NCI-H2196 (cell line): ENCODE data around the gene C1orf35.

Source experiments
- DNase-seq: peaks from one replicate; lab custom pipeline; 2025; ENCODE audit not compliant: unreplicated experiment; lab: John Stamatoyannopoulos, UW

Gene C1orf35

DNA sequence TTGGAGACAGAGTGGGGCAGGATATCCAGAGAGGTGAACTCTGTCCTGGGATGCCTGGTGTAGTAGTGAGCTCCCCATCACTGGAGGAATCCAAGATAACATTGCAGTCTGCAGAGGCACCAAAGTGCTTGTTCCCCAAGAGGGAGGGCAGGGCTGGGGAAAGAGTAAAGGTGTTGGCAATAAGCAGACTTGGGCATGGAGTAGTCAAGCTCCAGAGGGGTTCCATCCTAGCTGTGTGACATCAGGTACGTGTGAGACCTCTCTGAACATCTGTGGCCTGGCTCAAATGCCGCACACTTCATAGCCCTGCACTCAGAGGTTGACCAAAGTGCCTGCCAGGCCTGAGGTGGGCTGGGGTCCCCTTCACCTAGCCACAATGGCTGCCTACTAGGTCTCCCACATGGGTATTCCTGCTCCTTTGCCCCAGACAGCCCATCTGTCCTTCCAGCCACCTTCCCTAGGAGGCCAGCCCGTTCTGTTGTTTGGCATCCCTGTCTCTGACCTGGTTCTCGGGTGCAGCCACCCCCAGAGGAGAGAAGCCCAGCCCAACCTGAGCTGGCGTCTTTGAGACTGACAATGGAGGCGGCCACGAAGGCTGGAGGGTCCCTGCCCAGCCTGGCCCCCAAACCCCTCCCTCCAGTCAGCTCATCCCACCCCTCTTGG is 23.4 kb downstream of the C1orf35 start:
- DNase-seq: no peak

DNA sequence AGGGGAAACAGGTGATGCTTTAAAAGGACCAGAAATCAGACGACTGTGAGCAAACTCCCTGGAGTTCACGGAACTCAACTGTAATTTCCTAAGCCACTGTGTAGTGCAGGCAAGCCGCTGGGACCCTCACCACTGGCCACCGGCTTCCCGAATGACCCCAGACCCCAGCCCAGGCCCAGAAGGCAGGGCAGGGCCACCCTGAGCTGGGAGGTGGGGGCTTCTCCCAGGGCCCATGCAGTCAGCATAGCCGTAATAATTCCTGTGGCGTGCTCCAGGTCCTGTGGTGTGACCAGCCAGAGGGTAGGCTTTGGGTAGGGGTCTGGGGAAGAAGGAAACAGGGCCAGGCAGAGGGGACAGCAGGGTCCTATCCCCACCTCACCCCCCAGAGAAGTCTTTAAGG is 24.1 kb downstream of the C1orf35 start:
- DNase-seq: no peak

DNA sequence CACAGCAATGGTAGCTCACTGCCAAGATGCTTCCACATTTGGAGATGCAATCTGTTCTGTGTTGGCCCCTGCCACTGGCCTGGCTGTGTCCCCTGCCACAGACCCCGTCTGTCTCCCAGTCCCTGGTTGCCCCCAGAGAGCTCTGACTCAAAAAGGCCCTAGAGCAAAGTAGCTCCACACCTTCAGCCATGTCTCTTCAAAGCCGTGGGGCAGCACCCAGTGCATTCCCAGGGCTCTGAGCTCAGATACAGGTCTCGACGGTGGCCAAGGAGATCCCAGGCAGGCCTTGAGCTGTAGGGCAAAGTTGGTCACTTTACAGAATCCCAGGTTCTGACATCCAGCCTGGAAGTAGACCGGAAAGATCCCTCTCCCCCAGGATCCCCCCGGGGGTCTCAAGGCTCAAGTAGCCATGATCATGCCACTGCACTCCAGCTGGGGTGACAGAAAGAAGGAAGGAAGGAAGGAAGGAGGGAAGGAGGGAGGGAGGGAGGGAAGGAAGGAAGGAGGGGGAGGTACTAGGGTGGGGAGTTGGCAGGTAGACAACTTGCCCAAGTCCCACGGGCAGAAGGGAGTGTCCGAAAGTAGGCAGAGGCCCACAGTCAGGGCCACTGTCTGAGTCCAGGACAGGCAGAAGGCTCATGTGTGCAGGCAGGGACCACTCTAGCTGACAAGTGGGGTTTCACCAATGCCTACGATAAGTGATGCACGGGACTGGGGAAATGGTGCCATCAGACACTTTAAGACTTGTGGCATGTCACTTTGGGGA is 25.4 kb downstream of the C1orf35 start:
- no peak for DNase-seq

DNA sequence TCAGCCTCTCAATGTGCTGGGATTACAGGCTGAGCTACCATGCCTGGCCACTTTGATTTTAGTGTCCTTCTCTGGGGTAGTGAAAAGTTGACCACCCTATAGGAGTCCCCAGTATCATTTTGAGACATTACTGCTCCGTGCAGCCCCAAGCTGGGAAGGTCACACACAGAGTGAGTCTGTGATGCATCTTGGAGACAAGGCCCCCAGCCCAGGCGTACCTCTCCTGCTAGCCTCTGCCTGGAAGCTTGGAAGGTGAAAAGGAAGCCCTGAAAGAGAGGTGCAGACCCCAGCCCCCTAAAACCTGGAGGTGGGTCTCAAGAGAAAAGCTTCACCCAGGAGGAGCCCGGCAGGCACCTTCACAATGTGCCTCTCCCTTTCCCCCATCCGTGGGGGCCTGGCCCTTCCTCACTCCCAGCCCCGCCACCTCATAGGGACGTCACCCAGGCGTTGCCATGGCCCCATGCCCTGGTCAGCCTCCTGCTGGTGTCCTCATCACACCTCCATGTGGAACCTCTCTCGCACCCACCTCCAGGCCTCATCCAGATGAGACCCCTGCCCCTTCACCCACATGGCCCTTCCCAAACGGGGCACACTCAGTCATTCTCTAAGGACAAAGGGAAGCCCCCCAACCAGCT is 26.2 kb downstream of the C1orf35 start:
- DNase-seq: no peak

DNA sequence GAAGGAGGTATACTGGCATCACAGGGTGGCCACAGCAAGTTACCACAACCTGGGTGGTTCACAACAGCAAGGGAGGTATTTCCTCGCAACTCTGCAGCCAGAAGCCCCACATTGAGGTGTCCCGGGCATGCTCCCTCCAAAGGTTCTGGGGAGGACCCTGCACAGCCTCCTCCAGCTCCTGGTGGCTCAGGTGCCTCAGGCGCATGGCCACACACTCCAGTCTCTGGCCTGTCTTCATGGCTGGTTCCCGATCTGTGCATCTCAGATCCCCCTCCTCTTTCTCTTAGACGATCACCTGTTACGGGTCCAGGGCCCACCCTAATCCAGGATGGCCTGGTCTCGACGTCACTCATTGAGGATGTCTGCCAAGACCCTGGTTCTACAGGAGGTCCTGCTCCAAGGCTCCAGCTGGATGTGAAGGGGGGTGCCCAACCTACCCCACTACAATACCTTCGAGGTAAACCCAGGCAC is 27.3 kb downstream of the C1orf35 start:
- no peak for DNase-seq

DNA sequence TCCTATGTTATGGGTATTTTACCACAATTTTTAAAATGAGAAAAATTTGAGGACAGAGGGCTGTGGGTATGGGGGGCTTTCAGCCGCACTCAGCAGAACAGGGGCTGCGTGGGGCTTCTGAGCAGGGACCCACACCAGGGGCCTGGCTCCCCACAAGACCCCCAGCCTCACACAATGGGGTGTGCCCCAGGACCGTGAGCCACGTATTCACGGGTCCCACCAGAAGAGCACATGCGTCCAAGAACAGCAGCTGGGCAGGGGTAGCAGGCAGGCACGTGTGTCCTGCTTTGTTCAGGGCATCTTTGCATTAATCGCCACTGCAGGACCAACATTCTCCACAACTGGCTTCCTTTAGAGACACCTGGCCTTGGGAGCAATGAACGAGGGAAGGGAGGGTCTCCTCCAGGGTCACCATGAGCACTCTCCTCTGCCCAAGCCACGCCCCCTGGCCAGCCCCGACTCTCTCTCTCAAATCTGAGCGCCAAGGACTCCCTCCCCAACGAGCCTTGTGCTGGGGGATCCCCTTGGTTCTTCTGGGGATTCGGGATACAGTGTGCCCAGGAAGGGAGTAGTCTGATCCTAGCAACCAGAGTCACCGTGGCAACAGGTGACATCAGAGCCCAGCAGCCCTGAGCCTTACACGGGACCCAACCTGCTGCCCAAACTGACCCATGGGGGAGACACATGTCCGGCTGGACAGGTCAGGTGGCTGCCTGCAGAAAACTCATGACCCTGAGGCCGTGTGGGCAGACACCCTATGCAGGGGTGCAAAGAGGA is 28.0 kb downstream of the C1orf35 start:
- DNase-seq: no peak

DNA sequence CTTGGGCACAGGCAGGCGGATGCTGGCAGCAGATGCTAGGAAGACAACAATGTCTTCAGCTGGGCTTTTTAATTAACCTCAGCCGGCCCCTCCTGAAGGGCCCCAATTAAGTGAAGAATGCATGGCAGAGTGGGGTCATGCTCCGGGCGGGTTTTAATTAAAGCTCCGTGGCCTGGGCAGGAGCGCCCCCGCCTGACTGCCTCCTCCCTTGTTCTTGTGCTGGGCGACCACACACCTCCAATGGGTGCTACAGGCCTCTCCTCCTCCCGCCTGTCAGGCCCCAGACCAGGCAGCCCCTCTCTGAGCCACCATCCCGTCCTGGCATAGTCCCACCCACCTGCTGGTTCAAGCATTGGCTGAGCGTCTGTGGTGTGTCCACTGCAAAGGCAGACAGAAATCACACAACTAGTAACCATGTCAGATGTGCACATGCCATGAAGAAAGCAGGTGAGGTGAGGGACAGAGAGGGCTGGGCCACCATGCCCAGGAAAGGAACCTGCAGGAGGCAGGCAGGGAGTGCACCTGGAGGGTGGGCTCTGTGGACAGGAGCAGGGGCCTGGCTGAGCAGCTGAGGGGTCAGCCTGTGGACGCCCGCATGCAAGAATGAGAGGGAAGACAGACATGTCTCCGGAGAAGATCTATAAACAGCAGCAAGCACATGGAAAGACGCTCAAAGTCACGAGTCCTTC is 29.1 kb downstream of the C1orf35 start:
- no peak for DNase-seq

DNA sequence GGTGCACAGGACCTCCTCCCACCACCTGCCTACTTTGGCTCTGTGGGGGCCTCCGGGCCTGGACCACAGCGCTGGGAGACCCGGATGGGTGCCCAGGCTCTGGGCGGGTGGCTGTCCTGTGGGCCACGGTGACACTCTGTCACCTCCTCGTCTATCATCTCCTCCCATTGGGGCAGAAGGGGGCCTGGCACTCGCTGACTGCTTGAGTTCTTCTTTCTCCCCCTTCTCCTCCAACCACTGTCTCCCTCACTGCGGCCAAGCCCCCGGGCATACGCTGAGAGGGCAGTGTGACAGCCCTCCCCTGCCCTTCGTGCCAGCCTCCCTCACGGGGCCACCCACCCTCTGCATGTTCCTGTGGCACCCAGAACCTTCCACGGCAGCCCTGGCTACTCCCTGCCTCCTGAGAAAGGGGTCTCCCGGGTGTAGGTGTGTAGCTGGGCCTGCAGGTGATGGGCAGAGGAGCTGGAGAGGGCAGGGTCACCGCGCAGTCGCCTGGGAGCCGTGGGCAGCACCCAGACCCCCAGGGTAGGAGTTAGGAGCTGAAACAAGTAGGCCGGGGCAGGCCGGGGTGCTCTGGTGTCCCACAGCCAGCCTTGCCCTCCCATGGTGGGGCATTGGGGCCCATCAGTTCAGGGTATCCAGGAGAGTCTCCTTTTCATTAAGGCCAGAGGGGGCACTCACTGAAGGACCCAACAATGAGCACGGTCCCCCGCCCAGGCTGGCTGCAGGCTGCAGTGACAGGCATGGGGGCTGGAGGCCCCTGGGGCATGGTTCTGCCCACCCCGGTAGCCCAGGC is 29.9 kb downstream of the C1orf35 start:
- no peak for DNase-seq

DNA sequence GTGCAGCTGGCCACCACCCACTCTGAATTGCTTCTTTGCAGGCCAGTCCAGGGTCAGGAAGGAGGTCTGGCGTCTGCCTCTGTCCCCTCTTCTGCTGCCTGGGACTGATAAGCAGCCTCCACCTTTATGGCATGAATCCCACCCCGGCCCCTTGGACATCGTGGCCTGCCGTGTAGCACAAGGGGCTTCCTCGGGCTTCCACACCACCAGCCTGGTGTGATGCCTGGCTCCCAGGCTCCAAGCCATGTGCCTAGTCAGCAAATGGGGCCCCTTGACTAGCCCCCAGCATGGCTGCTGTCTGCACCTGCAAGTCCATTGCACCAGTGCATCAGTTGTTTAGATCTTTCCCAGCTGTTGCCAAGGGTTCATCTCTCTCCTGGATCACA is 30.5 kb downstream of the C1orf35 start:
- no peak for DNase-seq

DNA sequence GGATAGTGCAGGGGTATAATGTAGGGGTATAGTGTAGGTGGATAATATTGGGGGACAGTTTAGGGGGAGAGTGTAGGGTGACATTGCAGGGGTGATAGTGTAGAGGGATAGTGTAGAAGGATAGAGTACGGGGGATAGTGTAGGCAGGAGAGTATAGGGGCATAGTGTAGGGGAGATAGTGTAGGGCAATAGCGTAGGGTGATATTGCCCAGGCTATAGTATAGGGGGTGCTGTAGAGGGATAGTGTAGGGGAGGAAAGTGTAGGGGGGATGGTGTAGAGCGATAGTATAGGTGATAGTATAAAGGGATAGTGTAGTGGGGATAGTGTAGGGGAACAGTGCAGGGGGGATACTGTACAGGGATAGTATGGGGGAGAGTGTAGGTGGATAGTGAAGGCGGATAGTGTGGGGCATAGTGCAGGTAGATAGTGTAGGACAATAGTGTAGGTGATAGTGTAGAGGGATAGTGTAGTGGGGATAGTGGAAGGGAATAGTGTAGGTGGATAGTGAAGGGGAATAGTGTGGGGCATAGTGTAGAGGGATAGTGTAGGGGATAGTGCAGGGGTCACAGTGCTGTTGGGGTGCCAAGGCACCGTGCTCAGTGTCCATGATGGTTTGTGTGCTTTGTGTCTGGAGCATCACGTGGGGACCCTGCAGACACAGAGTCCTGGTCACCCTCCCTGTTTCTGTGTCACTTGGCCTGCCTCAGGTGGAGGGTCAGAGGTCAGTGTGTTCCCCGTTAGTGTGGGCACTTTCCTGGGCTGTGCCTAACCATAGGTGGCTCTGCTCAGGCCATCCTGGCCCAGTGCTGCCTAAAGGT is 31.1 kb downstream of the C1orf35 start:
- DNase-seq: no peak

DNA sequence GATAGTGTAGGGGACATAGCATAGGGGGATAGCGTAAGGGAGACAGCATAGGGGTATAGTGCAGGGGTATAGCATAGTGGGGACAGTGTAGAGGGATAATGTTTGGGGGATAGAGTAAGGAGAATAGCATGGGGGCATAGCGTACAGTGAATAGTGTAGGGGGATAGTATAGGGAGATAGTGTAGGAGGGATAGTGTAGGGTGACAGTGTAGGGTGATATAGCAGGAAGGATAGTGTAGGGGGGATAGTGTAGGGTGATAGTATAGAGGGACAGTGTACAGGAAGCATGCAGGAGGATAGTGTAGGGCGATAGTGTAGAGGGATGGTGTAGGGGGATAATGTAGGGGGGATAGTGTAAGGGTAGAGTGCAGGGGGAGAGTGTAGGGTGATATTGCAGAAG is 32.3 kb downstream of the C1orf35 start:
- no peak for DNase-seq

DNA sequence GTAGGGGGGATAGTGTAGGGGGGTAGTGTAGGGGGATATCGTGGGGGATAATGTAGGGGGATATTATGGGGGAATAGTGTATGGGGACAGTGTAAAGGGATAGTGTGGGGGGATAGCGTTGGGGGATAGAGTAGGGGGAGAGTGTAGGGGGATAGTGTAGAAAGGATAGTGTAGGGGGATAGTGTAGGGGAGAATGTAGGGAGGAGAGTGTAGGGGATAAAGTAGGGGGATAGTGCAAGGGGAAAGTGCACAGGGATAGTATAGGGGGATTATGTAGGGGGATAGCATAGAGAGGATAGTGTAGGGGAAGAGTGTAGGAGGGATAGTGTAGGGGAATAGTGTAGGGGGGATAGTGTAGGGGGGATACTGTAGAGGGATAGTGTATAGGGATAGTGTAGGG is 33.0 kb downstream of the C1orf35 start:
- DNase-seq: no peak

DNA sequence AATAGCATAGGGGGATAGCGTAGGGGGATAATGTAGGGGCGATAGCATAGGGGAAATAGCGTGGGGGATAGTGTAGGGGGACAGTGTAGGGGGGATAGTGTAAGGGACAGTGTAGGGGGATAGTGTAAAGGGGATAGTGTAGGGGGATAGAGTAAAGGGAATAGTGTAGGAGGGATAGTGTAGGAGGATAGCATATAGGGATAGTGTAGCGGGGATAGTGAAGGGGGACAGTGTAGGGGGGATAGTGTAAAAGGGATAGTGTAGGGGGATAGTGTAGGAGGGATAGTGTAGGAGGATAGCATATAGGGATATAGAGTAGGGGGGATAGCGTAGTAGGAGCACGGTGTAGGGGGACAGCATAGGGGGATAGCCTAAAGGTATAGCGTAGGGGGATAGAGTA is 34.8 kb downstream of the C1orf35 start:
- DNase-seq: no peak

DNA sequence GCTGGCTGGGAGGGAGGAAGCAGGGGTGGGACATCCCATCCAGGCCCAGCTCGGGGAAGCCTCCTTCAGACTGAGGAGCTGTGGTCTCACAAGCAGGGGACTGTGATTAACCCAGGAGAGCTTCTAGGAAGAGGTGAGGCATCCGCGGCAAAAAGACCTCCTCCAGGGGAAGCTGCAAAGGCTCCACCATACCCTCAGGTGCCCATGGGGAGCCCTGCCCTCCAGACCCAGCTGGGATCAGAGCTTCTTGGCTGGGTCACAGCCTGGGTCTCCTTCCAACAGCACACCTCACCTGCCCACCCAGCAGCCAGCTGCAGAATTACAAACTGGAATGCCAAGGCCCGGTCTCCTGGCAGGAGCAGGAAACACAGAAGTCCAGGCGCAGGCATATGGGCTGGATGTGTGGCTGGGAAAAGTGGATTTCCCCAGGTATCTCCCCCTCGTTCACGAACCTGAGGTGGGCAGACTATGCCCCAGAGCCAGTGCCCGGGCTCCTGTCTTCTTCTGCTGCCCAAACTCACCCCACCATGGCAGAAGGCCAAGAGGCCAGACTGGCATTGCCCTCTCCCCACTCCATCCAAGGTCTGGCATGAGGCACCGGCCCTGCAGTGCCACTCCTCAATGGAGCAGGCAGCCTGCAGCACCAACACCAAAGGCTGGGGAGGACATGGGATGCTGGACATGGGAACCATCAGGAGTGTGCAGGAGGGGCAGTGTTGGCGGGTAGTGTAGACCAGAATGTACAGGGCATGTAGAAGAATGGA is 36.1 kb downstream of the C1orf35 start:
- DNase-seq: no peak

DNA sequence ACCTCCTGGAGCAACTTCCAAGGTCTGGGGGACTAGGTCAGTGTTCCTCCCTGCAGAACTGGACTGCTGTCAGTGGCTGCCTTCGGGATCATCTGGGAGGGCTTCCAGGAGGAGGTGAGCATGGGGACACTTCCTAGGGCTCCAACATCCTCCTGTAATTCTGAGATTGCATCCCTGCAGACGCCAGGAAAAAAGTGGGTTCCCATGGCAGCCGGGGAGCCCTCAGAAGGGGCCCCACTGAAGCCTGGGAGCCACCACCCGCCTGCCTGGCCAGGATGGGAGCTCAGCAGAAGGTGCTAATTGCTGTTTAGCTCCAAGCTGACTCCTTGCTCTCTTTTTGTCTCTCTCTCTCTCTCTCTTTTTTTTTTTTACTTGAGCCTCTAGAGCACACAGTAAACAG is 36.7 kb downstream of the C1orf35 start:
- DNase-seq: no peak

DNA sequence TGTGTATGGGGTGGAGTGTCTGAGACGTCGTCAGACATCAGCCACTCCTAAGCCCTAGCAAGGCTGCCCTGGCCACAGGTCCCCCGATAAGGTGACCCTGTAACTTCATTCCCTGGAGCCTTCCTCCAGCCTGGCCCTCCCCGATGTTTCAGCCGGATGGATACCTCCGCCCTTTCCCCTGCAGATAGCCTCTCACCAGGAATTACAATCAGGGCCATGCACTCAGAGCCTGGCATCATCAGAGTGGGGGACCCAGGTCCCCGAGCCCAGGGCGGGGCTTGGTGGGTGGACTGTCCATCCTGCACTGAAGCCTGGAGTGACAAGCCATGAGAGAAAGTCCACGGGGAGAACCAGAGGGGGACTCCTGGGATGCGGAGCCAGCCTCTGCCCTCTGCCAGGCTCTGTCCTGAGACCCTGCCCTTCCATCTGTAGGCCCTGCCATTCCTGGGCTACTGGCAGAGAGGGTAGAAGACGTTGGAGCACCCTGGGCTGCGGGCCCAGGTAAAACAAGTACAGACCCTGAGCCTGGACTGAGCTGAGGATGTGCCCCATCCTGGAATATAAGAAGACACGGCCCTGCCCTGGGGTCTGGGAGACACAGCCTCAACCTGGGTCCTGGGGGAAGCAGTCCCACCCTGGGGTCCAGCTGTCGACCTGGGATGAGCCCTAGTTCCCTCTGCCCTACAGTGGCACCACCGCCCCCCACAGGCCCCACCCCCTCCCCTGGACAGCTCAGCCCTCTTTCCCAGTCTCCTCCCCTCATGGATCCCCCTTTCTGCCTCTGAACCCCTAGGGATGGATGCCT is 37.4 kb downstream of the C1orf35 start:
- DNase-seq: no peak

DNA sequence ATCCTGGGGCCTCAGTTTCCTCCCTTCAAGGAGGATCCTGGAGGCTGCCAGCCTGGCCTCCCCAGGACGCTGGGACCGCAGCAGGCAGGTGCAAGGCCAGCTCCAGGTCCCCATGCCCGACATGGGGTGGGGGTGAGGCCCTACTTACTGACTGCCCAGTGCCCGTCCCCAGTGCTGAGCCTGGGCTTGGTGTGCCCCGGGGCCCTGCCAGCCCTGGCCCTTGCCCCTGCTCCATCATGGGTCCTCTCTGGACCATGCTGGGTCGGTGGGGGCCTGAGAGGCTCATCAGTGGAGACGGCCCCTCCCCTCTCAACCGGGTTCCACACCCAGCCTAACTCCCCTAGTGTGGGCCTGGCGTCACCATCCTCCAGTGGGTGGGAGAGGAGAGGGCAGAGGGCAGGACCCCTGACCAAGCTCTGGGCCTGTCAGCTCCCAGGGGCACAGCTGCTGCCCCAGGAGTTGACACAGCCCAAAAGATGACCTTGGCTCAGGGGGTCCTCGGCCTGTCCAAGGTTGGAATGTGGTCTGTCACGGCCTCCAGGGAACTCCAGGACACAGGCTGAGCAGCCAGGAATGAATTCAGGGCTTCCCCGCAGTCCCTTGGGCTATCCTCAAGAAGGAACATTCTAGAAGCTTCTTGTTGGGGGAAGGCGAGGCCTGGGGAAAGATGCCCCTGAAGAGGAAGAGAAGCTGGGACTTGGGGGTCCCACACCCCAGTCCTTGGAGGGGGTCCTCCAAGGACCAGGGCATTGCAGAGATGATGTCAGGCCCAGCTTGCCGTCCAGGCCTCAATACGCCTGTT is 38.2 kb downstream of the C1orf35 start:
- no peak for DNase-seq
